Measurements from ENCODE around the gene LY9.

LY9 gene

GRCh38 chr1:160838888-160839287 is 42.9 kb downstream of the LY9 start:
- DNase-seq, result no peak

GRCh38 chr1:160839746-160840145 is 43.8 kb downstream of the LY9 start:
- no peak for DNase-seq

GRCh38 chr1:160841079-160841478 is 45.1 kb downstream of the LY9 start:
- no peak for DNase-seq

DNA sequence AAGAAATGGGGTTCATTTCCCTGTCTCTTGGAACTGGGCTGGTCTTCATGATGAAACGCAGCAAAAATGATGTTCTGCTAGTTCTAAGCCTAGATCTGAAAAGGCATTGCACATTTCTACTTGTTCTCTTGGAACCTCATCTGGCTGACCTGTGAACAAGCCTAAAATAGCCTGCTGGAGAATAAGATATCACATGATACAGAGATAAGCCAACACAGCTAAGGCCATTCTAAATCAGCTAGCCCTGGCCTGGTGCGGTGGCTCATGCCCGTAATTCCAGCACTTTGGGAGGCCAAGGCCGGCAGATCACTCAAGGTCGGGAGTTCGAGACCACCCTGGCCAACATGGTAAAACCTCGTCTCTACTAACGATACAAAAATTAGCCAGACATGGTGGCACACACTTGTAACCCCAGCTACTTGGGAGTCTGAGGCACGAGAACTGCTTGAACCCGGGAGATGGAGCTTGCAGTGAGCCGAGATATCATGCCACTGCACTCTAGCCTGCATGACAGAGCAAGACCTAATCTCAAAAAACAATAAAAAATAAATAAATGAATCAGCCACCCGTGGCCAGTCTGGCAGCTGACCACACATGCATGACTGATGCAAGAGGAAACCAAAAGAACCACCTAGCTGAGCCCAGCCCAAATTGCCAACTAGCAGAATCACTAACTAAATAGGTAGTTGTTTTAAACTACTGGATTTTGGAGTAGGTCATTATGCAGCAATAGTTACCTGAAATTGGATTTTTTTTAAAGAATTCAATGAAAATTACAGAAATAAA is 48.7 kb downstream of the LY9 start:
- no peak for DNase-seq

- no peak for DNase-seq
These were observed 50.3 kb downstream of the LY9 start for GRCh38 chr1:160846281-160846680.

- no peak for DNase-seq
These were observed 54.6 kb downstream of the LY9 start for GRCh38 chr1:160850541-160850940.

DNA sequence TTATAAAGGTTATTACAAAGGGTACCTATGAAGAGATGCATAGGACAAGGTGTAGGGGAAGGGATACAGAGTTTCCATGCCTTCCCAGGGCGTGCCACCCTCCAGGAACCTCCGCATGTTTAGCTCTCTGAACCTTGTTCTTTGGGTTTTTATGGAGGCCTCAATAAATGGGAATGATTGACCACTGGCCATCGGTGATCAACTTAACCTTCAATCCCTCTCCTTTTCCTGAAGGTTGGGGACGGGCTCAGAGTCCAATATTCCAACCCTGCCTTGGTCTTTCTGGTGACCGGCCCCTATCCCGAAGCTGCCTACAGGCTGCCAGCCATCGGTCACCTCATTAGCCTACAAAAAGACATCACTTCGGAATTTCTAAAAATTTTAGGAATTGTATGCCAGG is 55.0 kb downstream of the LY9 start:
- DNase-seq, result no peak

DNA sequence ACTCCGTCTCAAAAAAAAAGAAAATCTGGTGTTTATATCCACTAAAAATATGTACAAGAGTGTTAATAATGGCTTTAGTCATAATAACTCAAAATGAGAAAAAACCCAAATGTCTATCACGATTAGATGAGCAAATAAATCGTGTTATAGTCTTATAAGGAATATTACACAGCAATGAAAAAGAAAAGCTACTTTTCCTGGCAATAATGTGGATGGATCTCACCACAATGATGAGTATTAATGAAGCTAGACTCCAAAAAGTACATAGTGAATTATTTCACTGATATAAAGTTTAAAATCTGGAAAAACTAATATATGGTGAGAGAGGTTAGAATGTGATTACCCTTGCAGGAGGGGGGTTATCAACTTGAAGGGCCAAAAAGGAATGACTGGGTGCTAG is 57.0 kb downstream of the LY9 start:
- no peak for DNase-seq

DNA sequence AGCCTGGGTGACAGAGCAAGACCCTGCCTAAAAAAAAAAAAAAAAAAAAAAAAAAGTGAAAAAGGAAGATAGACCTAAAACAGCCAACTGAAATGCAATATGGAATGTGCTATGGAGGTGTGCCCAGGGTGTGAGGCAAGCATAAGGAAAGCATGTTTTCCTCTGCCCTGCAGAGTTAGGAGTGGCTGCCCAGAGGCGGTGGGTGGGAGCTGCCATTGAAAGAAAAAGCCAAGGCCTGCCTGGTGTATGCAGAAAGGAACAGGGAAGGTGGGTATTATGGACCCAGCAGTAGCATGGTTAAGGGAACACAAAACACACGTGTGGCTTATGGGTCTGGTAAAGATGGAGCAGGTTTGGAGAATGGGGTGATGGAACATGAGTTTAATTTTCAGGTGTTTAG is 57.8 kb downstream of the LY9 start:
- no peak for DNase-seq

GRCh38 chr1:160855181-160855981 is 59.4 kb downstream of the LY9 start:
- no peak for DNase-seq

DNA sequence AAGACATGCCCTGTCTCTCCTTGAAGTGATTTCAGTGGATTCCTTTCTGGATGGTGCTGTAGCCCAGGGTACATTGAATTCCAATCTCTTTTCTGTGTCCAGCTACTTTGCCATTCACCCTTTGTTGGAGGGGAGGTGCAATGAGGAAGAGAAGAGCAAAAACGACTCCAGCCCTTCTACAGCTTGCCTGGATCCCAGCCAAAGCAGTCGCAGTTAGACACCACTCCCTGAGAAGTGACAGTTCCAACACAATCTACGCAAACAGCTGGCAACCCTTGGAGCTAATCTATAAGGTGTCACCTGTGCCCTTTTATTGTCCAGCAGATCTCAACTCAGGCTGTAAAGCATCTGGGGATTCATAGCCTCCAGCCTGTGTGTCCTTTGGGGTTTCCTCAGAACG is 62.1 kb downstream of the LY9 start:
- DNase-seq, result no peak

DNA sequence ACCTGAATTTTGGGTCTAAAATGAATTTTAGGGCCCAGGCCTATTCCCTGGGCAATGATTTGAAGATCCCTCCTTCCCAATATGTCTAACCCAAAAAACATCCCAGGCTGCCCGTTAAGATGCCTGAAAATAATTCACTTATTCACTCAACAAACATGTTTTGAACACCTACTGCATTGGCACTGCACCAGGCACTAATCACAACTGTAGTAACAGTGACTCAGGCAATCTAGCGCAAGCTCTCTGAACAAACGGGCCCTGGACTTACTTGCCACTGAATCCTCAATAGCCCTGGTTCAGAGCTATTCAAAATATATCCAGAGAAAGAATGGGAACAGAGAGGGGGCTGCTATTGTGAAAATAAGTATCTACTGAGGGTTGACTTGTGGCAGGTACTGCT is 62.5 kb downstream of the LY9 start:
- DNase-seq, result no peak

DNA sequence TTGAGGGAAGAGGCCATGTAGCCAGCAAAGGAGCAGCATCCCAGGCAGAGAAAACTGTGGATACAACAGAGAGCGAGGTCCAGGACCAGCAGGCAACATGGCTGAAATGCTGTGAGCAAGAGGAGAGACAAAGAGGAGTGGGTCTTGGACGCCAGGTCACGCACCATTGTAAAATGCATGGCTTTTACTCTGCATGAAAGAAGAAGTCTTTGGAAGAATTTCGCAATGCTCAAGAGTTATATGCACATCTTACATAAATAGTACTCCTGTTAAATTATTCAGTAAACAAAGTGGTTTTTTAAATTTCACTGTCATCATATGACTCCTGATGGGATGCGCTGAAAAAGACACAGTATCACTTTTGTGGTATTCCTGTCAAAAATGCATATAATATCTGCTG is 63.2 kb downstream of the LY9 start:
- no peak for DNase-seq

GRCh38 chr1:160860840-160861505 is 65.0 kb downstream of the LY9 start:
- no peak for DNase-seq

- no peak for DNase-seq
These were observed 66.5 kb downstream of the LY9 start, which contains the start of gene CD244 for GRCh38 chr1:160862203-160863060. Gene CD244 (minus strand): TSS chr1:160862887. CDS start chr1:160862677, 210 bp downstream.

- DNase-seq, result no peak
These were observed 67.2 kb downstream of the LY9 start for GRCh38 chr1:160863061-160863773.

DNA sequence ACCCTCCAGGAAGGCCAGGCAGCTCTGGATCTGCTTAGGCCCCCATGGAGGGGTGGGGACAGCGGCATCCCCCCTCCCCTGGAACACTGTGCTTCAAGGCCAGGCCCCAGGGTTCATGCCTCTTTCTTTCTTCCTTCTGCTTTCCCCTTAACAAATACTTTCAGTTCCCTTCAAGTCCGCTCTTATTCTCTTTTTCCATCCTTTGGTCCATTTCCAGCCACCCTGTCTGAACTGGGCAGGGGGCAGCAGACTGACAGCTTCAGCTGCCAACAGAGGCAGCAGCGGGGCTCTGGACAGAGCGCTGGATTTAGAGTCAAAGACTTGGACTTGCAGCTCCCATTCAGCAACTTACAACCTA is 67.8 kb downstream of the LY9 start:
- DNase-seq, result no peak

- DNase-seq, result no peak
These were observed 68.2 kb downstream of the LY9 start for GRCh38 chr1:160864173-160864572.

GRCh38 chr1:160865337-160865736 is 69.4 kb downstream of the LY9 start:
- DNase-seq, result no peak

DNA sequence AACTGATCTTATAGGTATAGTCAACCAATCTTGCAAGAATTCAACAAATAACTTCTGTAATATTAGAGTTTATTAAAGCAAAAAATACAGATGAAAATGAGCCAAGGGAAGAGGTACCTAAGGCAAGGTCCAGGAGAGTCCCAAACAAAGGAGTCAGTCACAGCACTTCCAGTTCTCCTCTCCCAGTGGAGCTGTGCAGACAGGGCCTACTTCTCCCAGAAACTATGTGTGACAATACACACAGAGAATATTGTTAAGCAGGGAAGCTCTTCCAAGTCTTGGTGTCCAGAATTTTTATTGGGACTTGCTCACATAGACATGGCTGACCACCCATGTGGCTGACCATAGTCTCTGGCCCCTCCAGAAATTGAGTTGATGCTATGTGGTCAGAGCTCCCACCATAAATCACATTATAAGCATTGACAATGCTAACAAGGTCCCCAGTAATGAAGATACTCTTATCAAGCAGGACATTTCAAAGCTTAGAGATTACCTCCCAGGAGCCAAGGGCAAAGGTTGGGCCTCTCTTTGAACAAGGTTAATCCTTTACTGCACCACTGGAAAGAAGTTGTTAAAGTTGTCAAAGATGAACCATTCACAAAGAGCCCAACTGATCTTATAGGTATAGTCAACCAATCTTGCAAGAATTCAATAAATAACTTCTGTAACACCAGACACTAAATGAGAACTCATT is 70.2 kb downstream of the LY9 start:
- no peak for DNase-seq

DNA sequence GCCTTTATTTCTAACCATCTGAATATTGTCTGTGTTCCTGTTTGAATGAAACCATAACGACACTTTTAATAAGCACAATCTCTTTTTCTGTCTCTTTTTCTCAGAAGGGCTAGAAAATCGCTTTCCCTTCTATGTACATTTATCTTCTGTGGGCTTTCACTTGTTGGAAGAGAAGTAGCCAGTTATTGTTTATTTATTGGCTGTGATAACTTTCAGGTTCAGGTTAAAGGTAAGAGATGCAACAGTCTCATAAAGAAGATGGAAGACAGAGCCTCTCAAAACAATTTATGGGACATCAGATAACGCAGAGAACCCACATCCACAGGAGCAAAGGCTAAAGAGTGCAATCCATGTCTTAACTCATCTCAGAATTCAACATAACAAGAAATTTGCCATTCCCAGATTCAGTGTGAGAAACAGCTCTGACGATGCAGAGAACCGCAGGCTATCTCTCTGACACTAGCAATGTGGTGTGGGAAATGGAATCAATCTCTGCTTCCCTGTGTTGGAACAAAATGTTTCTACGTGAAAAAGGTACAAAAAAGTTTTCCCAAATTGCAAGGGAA is 70.8 kb downstream of the LY9 start:
- DNase-seq, result no peak
